ENCODE measurements around the gene CLDN34. TPM values are rescaled to one million over a fixed set of nuclear protein-coding genes. Genes with fewer than 3 reads are reported as not detected.

CLDN34 gene
- polyA plus RNA-seq, 1 of the 3 experiments (the other 2 are of a cell fraction), result not detected

DNA sequence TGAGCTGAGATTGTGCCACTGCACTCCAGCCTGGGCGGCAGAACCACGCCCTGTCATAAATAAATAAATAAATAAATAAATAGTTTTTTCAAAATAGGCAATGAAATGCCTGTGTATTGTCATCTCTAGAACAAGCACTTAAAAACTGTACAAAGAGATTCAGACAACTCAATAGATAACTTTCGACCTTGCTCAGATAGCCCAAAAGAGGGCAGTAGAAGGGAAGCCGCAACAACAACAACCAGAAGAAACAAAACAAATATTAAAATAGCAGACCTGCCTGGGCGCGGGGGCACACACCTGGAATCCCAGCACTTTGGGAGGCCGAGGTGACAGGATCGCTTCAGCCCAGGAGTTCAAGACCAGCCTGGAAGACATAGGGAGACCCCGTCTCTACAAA is 9.4 kb upstream of the CLDN34 start:
- DNase-seq, result no peak

DNA sequence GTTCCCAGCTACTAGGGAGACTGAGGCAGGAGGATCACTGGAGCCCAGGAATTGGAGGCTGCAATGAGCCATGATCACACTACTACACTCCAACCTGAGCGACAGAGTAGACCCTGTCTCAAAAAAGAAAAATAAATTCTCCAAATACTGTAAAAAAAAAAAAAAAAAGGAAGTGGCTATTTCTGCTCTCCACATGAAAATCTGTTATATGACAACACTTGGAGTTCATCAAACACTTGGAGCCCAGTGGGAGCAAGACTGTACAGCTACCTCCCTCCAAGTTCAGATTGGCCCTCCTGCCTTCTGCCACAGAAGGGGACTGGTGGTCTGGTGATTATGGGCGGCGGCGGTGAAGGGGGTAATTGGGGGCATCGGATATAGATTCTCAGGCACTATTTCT is 9.0 kb upstream of the CLDN34 start:
- H3K9ac ChIP-seq, result no peak overlapping the region
- H4K20me1 ChIP-seq (ENCODE audit: insufficient read depth), result no peaks in the 10 kb centered on the region
- no peaks in the 10 kb centered on the region for H3K79me2 ChIP-seq (ENCODE audit: insufficient read depth)
- ChIA-PET CTCF (no interaction called here), POLR2A (no interaction called here)
- H2AFZ ChIP-seq (ENCODE audit: low read depth), result no peak overlapping the region
- no peak overlapping the region for H3K27ac ChIP-seq (ENCODE audit: low read depth in 2 of 2, low read length in 1 of 2)
- H3K4me3 ChIP-seq (ENCODE audit: low read depth in 2 of 2, low read length in 1 of 2), result no peak overlapping the region
- H3K9me3 ChIP-seq, result no peaks in the 10 kb centered on the region
- H3K4me1 ChIP-seq (ENCODE audit: control insufficient read depth in 1 of 2, insufficient read depth in 2 of 2, low read depth in 1 of 2, low read length in 1 of 2), result no peaks in the 10 kb centered on the region
- DNase-seq, result no peak
- no peak overlapping the region for H3K4me2 ChIP-seq
- WGBS (ENCODE audit: low lambda C conversion rate), result 57% methylated on average over 2 of the region's 5 CpGs
- H3K9me2 ChIP-seq, result no peaks in the 10 kb centered on the region
- no peaks in the 10 kb centered on the region for H3F3A ChIP-seq (replicated peaks; ENCODE audit: insufficient read depth)
- peaks cover 10% of the 10 kb centered on the region; the same call in 1 of the 2 replicates for H3K27me3 ChIP-seq (ENCODE audit: insufficient read depth)
- TF ChIP-seq RXRA (IDR thresholded peaks at IDR 0.05; ENCODE audit: borderline replicate concordance, low read depth), result no peak
- TF ChIP-seq GABPA (IDR thresholded peaks at IDR 0.05; ENCODE audit: low read depth), result no peak
- no peak for TF ChIP-seq ELF1 (IDR thresholded peaks at IDR 0.05)
- no peak for TF ChIP-seq EZH2phosphoT487 (IDR thresholded peaks at IDR 0.05; ENCODE audit: borderline replicate concordance, low read depth)
- TF ChIP-seq, protein P1, sequence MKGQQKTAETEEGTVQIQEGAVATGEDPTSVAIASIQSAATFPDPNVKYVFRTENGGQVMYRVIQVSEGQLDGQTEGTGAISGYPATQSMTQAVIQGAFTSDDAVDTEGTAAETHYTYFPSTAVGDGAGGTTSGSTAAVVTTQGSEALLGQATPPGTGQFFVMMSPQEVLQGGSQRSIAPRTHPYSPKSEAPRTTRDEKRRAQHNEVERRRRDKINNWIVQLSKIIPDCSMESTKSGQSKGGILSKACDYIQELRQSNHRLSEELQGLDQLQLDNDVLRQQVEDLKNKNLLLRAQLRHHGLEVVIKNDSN (IDR thresholded peaks at IDR 0.05; ENCODE audit: borderline replicate concordance, low read depth), result no peak
- TF ChIP-seq SIN3A (IDR thresholded peaks at IDR 0.05; ENCODE audit: borderline replicate concordance, low read depth, low read length), result no peak
- TF ChIP-seq FOXM1 (IDR thresholded peaks at IDR 0.05; ENCODE audit: low read depth), result no peak
- TF ChIP-seq RCOR1 (IDR thresholded peaks at IDR 0.05; ENCODE audit: low read length), result no peak
- TF ChIP-seq YY1 (IDR thresholded peaks at IDR 0.05; ENCODE audit: low read depth), result no peak
- no peak for TF ChIP-seq TAF1 (IDR thresholded peaks at IDR 0.05; ENCODE audit: borderline replicate concordance, low read depth, low read length)
- TF ChIP-seq CHD2 (IDR thresholded peaks at IDR 0.05; ENCODE audit: low read length, partially characterized antibody), result no peak
- TF ChIP-seq, protein P2, sequence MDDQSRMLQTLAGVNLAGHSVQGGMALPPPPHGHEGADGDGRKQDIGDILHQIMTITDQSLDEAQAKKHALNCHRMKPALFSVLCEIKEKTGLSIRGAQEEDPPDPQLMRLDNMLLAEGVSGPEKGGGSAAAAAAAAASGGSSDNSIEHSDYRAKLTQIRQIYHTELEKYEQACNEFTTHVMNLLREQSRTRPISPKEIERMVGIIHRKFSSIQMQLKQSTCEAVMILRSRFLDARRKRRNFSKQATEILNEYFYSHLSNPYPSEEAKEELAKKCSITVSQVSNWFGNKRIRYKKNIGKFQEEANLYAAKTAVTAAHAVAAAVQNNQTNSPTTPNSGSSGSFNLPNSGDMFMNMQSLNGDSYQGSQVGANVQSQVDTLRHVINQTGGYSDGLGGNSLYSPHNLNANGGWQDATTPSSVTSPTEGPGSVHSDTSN (IDR thresholded peaks at IDR 0.05), result no peak
- no peak for TF ChIP-seq GATA2 (CRISPR knock-in tag; IDR thresholded peaks at IDR 0.05)
- no peak for TF ChIP-seq JUND (IDR thresholded peaks at IDR 0.05)
- no peak for TF ChIP-seq FOSL2 (IDR thresholded peaks at IDR 0.05; ENCODE audit: borderline replicate concordance, low read depth)
- TF ChIP-seq SMC3 (IDR thresholded peaks at IDR 0.05; ENCODE audit: low read depth, low read length), result no peak
- TF ChIP-seq, protein P3, sequence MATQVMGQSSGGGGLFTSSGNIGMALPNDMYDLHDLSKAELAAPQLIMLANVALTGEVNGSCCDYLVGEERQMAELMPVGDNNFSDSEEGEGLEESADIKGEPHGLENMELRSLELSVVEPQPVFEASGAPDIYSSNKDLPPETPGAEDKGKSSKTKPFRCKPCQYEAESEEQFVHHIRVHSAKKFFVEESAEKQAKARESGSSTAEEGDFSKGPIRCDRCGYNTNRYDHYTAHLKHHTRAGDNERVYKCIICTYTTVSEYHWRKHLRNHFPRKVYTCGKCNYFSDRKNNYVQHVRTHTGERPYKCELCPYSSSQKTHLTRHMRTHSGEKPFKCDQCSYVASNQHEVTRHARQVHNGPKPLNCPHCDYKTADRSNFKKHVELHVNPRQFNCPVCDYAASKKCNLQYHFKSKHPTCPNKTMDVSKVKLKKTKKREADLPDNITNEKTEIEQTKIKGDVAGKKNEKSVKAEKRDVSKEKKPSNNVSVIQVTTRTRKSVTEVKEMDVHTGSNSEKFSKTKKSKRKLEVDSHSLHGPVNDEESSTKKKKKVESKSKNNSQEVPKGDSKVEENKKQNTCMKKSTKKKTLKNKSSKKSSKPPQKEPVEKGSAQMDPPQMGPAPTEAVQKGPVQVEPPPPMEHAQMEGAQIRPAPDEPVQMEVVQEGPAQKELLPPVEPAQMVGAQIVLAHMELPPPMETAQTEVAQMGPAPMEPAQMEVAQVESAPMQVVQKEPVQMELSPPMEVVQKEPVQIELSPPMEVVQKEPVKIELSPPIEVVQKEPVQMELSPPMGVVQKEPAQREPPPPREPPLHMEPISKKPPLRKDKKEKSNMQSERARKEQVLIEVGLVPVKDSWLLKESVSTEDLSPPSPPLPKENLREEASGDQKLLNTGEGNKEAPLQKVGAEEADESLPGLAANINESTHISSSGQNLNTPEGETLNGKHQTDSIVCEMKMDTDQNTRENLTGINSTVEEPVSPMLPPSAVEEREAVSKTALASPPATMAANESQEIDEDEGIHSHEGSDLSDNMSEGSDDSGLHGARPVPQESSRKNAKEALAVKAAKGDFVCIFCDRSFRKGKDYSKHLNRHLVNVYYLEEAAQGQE (IDR thresholded peaks at IDR 0.05; ENCODE audit: low read depth, low read length), result no peak
- no peak for TF ChIP-seq NFIC (IDR thresholded peaks at IDR 0.05; ENCODE audit: borderline replicate concordance)
- TF ChIP-seq, protein P4, sequence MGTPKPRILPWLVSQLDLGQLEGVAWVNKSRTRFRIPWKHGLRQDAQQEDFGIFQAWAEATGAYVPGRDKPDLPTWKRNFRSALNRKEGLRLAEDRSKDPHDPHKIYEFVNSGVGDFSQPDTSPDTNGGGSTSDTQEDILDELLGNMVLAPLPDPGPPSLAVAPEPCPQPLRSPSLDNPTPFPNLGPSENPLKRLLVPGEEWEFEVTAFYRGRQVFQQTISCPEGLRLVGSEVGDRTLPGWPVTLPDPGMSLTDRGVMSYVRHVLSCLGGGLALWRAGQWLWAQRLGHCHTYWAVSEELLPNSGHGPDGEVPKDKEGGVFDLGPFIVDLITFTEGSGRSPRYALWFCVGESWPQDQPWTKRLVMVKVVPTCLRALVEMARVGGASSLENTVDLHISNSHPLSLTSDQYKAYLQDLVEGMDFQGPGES (IDR thresholded peaks at IDR 0.05; ENCODE audit: low read depth, low read length), result no peak
- no peaks in the 10 kb centered on the region for H3K36me3 ChIP-seq (replicated peaks in 1 of 2; ENCODE audit: control insufficient read depth in 1 of 2, insufficient read depth in 2 of 2, low read length in 1 of 2)

More for the DNA sequence above, 9.4 kb upstream of the CLDN34 start:
- Histone ChIP-seq H3K27ac (ENCODE audit: low read depth in 2 of 2, low read length in 1 of 2) (no peak overlapping the region), H3K4me3 (ENCODE audit: low read depth in 2 of 2, low read length in 1 of 2) (no peak overlapping the region), H3K27me3 (ENCODE audit: insufficient read depth) (peaks cover 10% of the 10 kb centered on the region; the same call in 1 of the 2 replicates), H3F3A (replicated peaks; ENCODE audit: insufficient read depth) (no peaks in the 10 kb centered on the region), H3K9ac (no peak overlapping the region), H3K9me2 (no peaks in the 10 kb centered on the region), H4K20me1 (ENCODE audit: insufficient read depth) (no peaks in the 10 kb centered on the region), H3K4me1 (ENCODE audit: control insufficient read depth in 1 of 2, insufficient read depth in 2 of 2, low read depth in 1 of 2, low read length in 1 of 2) (no peaks in the 10 kb centered on the region), H3K36me3 (replicated peaks in 1 of 2; ENCODE audit: control insufficient read depth in 1 of 2, insufficient read depth in 2 of 2, low read length in 1 of 2) (no peaks in the 10 kb centered on the region), H2AFZ (ENCODE audit: low read depth) (no peak overlapping the region), H3K4me2 (no peak overlapping the region), H3K9me3 (no peaks in the 10 kb centered on the region), H3K79me2 (ENCODE audit: insufficient read depth) (no peaks in the 10 kb centered on the region)
- CTCF ChIA-PET, result no interaction called here
- 30% methylated on average over 9 of the region's 9 CpGs for WGBS (ENCODE audit: low lambda C conversion rate)
- POLR2A ChIA-PET, result no interaction called here
- TF ChIP-seq YY1 (IDR thresholded peaks at IDR 0.05; ENCODE audit: low read depth), result no peak
- TF ChIP-seq SMC3 (IDR thresholded peaks at IDR 0.05; ENCODE audit: low read depth, low read length), result no peak

Measured in SK-N-SH (cell line).